Measurements from ENCODE around the gene TOMM7.

DNA sequence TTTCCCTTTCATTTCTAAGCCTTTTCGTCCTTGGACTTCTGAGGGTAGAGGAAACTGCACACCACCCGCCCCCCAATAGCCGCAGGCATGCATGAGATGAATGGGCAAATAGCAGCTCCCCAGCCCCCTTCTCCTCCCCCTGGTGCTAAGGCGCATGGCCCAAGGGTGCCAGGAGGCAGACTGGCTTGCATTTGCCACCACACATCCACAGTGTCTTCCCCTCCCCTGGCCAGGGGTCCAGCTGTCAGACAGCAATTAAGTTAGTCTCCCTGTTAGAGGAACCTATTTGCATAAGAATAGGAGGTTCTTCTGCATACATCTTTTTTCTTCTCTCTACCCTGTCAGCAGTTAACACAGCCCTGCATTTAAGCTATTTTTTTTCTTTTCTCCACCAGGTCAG lies 20.2 kb downstream of the TOMM7 start:
- TF ChIP-seq CTCF (IDR thresholded peaks at IDR 0.05): no peak
- no peak for TF ChIP-seq RCOR1 (IDR thresholded peaks at IDR 0.05; ENCODE audit: low read length)
- no peak for TF ChIP-seq RXRA (IDR thresholded peaks at IDR 0.05; ENCODE audit: borderline replicate concordance, low read depth)
